BJ (cell line): ENCODE data around the gene TENT5A. TPM values are rescaled to one million over a fixed set of nuclear protein-coding genes. Genes with fewer than 3 reads are reported as not detected.
A peak's percentile ranks its signal among the peaks of the same experiment; 100 is the strongest.

Source experiments
- CTCF ChIA-PET: fragments of 350-600 bp; formaldehyde crosslinking; extraction: SDS; loops from one replicate; lab custom pipeline; 2021; ENCODE audit warnings: antibody characterized with exemption, inconsistent platforms; lab: Yijun Ruan, JAX
- POLR2A ChIA-PET: fragments of 300-600 bp; sonication (Branson Sonifier 250); formaldehyde crosslinking; extraction: SDS; loops from one replicate; lab custom pipeline; 2021; ENCODE audit warnings: antibody characterized with exemption; lab: Charles Lee
- DNase-seq: peaks from one replicate; pipeline ENCODE4 v3.0.0-alpha.2; 2011; ENCODE audit warnings: low read depth
- H3K27me3 ChIP-seq: 2 replicates; pipeline ENCODE4 v1.6.0; 2011; ENCODE audit warnings: low read length; ENCODE audit not compliant: control insufficient read depth, insufficient read depth
- H3K36me3 ChIP-seq: 2 replicates; pipeline ENCODE4 v1.5.1; 2011; ENCODE audit warnings: low read length; ENCODE audit not compliant: control insufficient read depth, insufficient read depth
- H3K4me3 ChIP-seq: 2 replicates; pipeline ENCODE4 v1.5.1; 2011; ENCODE audit warnings: low read depth, mild to moderate bottlenecking, control low read depth, low read length
- CTCF ChIP-seq: IDR thresholded peaks from 2 replicates; pipeline ENCODE4 v1.5.1; 2011; ENCODE audit warnings: low read depth, mild to moderate bottlenecking, control low read depth, inconsistent platforms, low read length, moderate library complexity; ENCODE audit not compliant: insufficient read depth
- polyA plus RNA-seq: library from polyadenylated mRNA; depleted of rRNA; stranded (reverse); fragments of >200 nt; gene quantifications from 2 replicates; pipeline ENCODE4 v1.2.3, GENCODE V29; 2011

Gene TENT5A
- polyA plus RNA-seq, 1 experiment: 9.7 TPM

GRCh38 chr6:81773887-81774286 lies 21.4 kb upstream of the TENT5A start:
- CTCF ChIA-PET: interaction anchor here (0.6 kb wide), 1 partner anchor 444 kb away, joined by 3 read pairs; no protein-coding TSS in a partner anchor
- TF ChIP-seq CTCF: no peak
- Histone ChIP-seq H3K4me3 (no peak overlapping the region), H3K36me3 (no peaks in the 10 kb centered on the region), H3K27me3 (no peaks in the 10 kb centered on the region)
- DNase-seq: no peak
- POLR2A ChIA-PET: no interaction called here

- no peak for TF ChIP-seq CTCF
- no peak overlapping the region for H3K4me3 ChIP-seq
- H3K36me3 ChIP-seq: no peaks in the 10 kb centered on the region
- H3K27me3 ChIP-seq: no peaks in the 10 kb centered on the region
- ChIA-PET POLR2A (no interaction called here), CTCF (no interaction called here)
- peak; percentile 63 for DNase-seq
Observed at GRCh38 chr6:81772741-81773140, 20.3 kb upstream of the TENT5A start.

- DNase-seq: no peak
- Histone ChIP-seq H3K36me3 (no peaks in the 10 kb centered on the region), H3K4me3 (no peak overlapping the region), H3K27me3 (no peaks in the 10 kb centered on the region)
- no peak for TF ChIP-seq CTCF
- ChIA-PET POLR2A (no interaction called here), CTCF (no interaction called here)
Observed at GRCh38 chr6:81771097-81771496, 18.6 kb upstream of the TENT5A start.

- ChIA-PET CTCF (interaction anchor here (0.6 to 1.0 kb wide), 2 partner anchors 9 to 124 kb away, joined by 3 read pairs; no protein-coding TSS in a partner anchor), POLR2A (no interaction called here)
- no peaks in the 10 kb centered on the region for H3K27me3 ChIP-seq
- H3K36me3 ChIP-seq: no peaks in the 10 kb centered on the region
- TF ChIP-seq CTCF: no peak
- no peak for DNase-seq
- no peak overlapping the region for H3K4me3 ChIP-seq
Observed at GRCh38 chr6:81770381-81770780, 17.9 kb upstream of the TENT5A start.

GRCh38 chr6:81769824-81770223 lies 17.3 kb upstream of the TENT5A start:
- no peak overlapping the region for H3K4me3 ChIP-seq
- no peaks in the 10 kb centered on the region for H3K27me3 ChIP-seq
- no peaks in the 10 kb centered on the region for H3K36me3 ChIP-seq
- DNase-seq: peak; percentile 52
- ChIA-PET POLR2A (no interaction called here), CTCF (interaction anchor here (0.6 to 1.0 kb wide), 2 partner anchors 8 to 125 kb away, joined by 3 read pairs; no protein-coding TSS in a partner anchor)
- no peak for TF ChIP-seq CTCF
